ENCODE results near the gene OLFM3.

The OLFM3 gene

GRCh38 chr1:101898137-101898536 is 98.6 kb downstream of the OLFM3 start:
- no peak for DNase-seq (ENCODE audit: low read depth)
- TF ChIP-seq, protein P1, sequence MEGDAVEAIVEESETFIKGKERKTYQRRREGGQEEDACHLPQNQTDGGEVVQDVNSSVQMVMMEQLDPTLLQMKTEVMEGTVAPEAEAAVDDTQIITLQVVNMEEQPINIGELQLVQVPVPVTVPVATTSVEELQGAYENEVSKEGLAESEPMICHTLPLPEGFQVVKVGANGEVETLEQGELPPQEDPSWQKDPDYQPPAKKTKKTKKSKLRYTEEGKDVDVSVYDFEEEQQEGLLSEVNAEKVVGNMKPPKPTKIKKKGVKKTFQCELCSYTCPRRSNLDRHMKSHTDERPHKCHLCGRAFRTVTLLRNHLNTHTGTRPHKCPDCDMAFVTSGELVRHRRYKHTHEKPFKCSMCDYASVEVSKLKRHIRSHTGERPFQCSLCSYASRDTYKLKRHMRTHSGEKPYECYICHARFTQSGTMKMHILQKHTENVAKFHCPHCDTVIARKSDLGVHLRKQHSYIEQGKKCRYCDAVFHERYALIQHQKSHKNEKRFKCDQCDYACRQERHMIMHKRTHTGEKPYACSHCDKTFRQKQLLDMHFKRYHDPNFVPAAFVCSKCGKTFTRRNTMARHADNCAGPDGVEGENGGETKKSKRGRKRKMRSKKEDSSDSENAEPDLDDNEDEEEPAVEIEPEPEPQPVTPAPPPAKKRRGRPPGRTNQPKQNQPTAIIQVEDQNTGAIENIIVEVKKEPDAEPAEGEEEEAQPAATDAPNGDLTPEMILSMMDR (conservative IDR thresholded peaks at IDR 0.05; ENCODE audit: control insufficient read depth, insufficient read depth, low read depth, low read length): no peak
- no peak overlapping the region for H3K4me3 ChIP-seq (ENCODE audit: control insufficient read depth, low read depth, low read length)

- TF ChIP-seq, protein P1 (conservative IDR thresholded peaks at IDR 0.05; ENCODE audit: control insufficient read depth, insufficient read depth, low read depth, low read length): no peak
- DNase-seq (ENCODE audit: low read depth): no peak
- H3K4me3 ChIP-seq (ENCODE audit: control insufficient read depth, low read depth, low read length): no peak overlapping the region
Observed at GRCh38 chr1:101884621-101885020, 112.1 kb downstream of the OLFM3 start.

GRCh38 chr1:101875891-101876290 is 120.8 kb downstream of the OLFM3 start:
- TF ChIP-seq, protein P1 (conservative IDR thresholded peaks at IDR 0.05; ENCODE audit: control insufficient read depth, insufficient read depth, low read depth, low read length): no peak
- H3K4me3 ChIP-seq (ENCODE audit: control insufficient read depth, low read depth, low read length): no peak overlapping the region
- DNase-seq (ENCODE audit: low read depth): no peak

GRCh38 chr1:101873672-101874071 is 123.1 kb downstream of the OLFM3 start:
- TF ChIP-seq, protein P1 (conservative IDR thresholded peaks at IDR 0.05; ENCODE audit: control insufficient read depth, insufficient read depth, low read depth, low read length): no peak
- no peak for DNase-seq (ENCODE audit: low read depth)
- no peak overlapping the region for H3K4me3 ChIP-seq (ENCODE audit: control insufficient read depth, low read depth, low read length)

DNA sequence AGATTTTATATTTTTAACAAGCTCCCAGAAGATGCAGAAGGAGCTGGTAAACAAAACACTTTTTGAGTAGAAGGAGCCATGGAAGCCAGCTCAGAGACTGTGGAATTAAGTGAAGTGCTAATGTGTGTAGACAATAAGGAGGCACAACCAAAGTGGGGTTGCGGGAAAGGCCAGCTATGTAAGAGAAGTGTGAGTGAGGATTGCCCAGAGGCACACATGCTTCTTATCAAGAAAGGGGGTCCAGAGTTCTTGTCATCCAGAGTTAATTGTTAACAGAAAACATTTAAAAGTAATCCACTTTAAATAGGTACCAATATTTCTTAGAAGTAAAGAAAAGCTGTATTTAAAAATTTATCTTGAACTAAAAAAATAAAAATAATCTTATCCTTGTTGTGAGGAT is 136.8 kb downstream of the OLFM3 start:
- no peak overlapping the region for H3K4me3 ChIP-seq (ENCODE audit: control insufficient read depth, low read depth, low read length)
- no peak for DNase-seq (ENCODE audit: low read depth)
- TF ChIP-seq, protein P1 (conservative IDR thresholded peaks at IDR 0.05; ENCODE audit: control insufficient read depth, insufficient read depth, low read depth, low read length): no peak

DNA sequence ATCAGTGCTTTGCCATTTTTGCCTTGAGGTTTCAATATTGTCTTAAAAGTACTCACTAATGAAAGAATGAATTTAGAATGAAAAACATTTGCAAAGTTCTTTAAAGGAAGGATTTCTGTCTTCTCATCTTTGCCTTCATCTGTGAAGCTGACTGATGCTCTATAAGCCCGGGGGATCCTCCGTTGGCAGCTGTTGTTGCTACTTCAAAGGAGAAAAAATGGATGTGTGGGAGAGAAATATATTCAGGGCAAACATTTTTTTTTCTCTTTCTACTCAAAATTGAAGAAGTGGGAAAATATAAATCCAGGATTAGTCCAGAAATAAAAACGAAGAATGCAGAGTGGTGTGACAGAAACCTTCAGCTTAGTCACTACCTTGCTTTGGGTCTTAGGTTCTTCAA is 142.5 kb downstream of the OLFM3 start:
- TF ChIP-seq, protein P1 (conservative IDR thresholded peaks at IDR 0.05; ENCODE audit: control insufficient read depth, insufficient read depth, low read depth, low read length): no peak
- no peak overlapping the region for H3K4me3 ChIP-seq (ENCODE audit: control insufficient read depth, low read depth, low read length)
- DNase-seq (ENCODE audit: low read depth): no peak

- no peak for DNase-seq (ENCODE audit: low read depth)
- H3K4me3 ChIP-seq (ENCODE audit: control insufficient read depth, low read depth, low read length): no peak overlapping the region
- TF ChIP-seq, protein P1 (conservative IDR thresholded peaks at IDR 0.05; ENCODE audit: control insufficient read depth, insufficient read depth, low read depth, low read length): no peak
Observed at GRCh38 chr1:101852936-101853335, 143.8 kb downstream of the OLFM3 start.
